NK-92 (cell line): ENCODE results near the gene VOPP1.

Experiments
- DNase-seq: peaks from one replicate; lab custom pipeline; 2025; ENCODE audit not compliant: unreplicated experiment; lab: John Stamatoyannopoulos, UW

The VOPP1 gene

DNA sequence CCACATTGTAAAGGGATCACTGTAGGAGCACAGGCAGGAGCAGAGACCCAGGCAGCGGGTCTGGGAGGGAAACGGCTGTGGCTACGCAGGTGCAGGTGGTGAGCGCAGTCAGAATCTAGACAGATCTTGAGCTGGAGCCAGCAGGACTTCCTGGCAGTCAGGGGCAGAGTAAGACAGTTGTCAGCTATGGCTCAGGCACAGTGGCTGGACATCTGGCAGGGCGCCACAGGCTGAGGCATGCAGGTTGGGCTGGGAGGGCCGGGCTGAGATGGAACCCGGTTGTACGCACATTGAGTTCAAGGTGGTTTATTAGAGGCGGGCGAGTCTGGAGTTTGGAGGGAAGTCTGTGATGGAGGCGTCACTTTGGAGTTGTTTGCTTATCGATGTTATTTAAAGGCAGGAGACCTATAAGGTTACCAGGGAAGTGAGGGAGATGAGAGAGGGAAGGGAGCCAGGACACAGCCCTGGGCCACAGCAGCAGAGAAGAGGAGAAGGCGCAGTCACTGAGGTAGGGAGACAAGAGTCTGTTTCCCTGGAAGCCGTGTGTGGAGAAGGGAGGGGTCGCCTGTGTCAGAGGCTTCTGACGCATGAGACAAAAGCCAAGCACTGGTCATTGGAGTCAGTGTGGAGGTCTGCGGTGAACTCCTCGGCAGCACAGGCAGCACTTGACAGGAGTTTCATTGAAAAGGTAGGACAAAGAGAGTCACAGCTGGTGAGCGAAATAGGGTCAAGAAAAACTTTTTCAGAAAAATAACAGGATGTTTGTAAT lies 133.4 kb downstream of the VOPP1 start:
- DNase-seq: no peak

DNA sequence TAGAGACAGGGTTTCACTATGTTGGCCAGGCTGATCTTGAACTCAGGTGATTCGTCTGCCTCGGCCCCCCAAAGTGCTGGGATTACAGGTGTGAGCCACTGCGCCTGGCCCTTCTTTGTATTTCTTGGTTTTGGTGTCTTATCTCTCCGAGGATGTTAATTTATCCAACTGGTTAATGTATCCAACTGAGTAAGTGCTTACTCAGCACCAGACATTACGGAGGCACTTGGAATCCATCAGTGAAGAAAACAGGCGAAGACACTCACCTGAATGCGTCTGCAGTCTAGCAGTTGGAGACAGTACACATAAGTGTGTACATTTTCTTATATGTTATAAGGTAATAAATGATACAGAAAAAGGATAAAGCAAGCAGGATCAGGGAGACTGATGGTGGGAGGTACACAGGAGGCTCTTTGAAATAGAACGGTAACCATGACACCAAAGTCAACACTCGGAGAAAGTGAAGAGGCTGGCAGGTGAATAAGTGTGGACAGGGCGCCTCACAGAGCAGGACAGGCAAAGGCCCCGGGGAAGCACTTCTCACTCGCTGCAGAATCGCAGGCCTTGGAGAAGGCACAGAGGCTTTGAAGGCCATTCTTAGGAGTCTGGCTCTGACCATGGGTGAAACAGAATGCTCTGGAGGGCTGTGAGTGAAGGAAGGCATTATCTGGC lies 134.1 kb downstream of the VOPP1 start:
- no peak for DNase-seq

GRCh38 chr7:55437375-55437774 lies 134.9 kb downstream of the VOPP1 start:
- DNase-seq: no peak

- no peak for DNase-seq
Measured at GRCh38 chr7:55436457-55436856, 135.8 kb downstream of the VOPP1 start.

- DNase-seq: no peak
Measured at GRCh38 chr7:55435466-55435865, 136.8 kb downstream of the VOPP1 start.

GRCh38 chr7:55432939-55433784 lies 139.1 kb downstream of the VOPP1 start:
- DNase-seq: no peak

GRCh38 chr7:55432506-55432905 lies 139.8 kb downstream of the VOPP1 start:
- no peak for DNase-seq

- no peak for DNase-seq
Measured at GRCh38 chr7:55431898-55432297, 140.4 kb downstream of the VOPP1 start.

DNA sequence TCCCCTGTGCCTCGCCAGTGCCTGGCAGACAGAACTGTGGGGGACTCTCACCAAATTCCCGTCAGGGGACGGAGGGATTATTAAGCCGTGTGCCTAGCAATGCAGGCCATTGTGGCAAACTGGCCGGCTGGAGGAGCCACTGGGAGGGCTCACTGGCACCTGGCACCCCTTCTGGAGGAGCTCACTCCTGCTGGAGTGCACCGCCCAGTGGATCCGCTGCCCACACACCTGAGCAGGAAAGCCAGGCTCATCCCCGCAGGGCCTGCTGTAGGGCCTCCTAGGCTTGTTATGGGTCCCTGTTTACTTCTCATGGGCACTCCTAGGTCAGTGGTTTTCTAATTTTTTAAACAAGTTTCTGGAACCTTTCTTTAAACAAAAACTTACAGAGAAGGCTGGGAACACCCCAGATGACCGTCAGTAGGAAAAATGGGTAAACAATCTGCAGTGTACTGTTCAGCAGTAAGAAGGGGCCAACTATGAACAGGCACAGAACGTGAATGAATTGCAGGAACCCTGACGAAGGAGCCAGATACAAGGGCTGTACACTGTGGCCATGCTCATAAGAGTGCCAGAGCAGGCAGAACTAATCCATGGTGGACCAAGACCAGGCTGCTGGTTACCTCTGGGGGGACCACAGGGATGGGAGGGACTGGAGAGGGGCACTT lies 142.3 kb downstream of the VOPP1 start:
- DNase-seq: no peak

DNA sequence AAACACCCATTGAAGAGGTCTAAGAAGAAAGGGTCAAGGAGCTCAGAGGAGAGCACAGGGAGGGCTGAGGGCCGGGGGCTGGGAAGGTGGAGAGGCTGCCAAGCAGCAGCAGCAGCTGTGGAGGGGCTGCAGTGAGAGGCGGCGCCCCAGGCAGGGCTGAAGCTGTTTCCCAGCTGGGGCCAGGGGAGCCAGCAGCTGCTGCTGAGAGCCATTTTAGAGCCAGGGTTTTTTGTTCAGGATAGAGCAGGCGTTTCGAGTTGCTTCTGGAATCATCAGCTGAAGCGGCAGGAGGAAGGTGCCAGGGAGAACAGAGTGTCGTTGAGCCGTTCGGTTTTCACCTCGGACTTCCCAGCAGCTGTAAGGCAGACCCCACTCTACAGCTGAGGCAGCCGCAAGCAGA lies 144.5 kb downstream of the VOPP1 start:
- no peak for DNase-seq

GRCh38 chr7:55427342-55427741 lies 145.0 kb downstream of the VOPP1 start:
- DNase-seq: no peak

DNA sequence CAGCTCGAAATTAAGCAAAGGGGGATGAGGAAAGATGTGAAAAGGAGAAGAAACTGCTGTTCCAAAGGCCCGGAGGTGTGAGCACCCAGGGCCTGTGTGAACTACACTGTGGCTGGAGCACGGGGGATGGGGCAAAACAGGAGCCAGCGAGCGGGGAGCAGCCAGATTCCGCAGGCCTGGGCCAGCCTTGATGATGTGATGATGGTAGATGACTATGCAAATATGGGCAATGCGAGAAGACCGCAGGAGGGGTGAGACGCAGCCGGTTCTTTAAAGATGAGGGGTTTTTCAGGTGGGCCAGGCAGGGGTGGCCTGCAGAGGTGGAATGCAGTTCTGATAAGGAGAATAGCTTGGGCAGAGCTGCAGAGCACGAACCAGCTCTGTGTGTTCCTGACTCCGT lies 145.6 kb downstream of the VOPP1 start:
- no peak for DNase-seq

- DNase-seq: no peak
Measured at GRCh38 chr7:55425141-55425752, 147.1 kb downstream of the VOPP1 start.

- DNase-seq: no peak
Measured at GRCh38 chr7:55423891-55424290, 148.4 kb downstream of the VOPP1 start.

DNA sequence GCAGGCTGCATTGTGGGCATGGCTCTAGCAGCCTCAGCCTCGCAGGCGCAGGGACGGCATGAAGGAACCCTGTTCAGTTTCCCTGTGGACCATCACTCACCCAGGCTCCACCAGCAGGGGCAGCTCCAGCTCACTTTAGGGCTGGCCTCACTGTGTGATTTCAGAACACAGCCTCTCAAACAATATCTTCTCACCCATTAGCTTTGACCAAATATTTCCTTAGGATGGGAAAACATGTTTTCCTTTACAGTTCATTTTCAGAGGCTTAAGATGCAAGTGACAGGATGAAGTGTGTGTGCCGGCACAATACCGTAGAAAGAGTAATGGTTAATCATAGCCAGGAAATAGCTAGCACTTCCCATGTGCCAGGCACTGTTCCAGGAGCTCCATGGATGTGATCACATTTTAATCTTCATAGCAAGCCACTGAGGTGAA lies 149.0 kb downstream of the VOPP1 start:
- DNase-seq: no peak
